H9 (cell line): ENCODE data around the gene SCOC. TPM values are rescaled to one million over a fixed set of nuclear protein-coding genes. Genes with fewer than 3 reads are reported as not detected.

Source experiments
- DNase-seq: peaks from one replicate; pipeline ENCODE4 v3.0.0-alpha.2; 2017
- H2AFZ ChIP-seq: one replicate; pipeline ENCODE4 v1.6.1; 2013; ENCODE audit warnings: mild to moderate bottlenecking, low read length, control low read depth, moderate library complexity
- H2AK5ac ChIP-seq: 2 replicates; pipeline ENCODE4 v1.6.1; 2013; ENCODE audit warnings: low read length, control low read depth, mixed read lengths; ENCODE audit not compliant: insufficient read length
- H2BK120ac ChIP-seq: one replicate; pipeline ENCODE4 v1.6.1; 2013; ENCODE audit warnings: low read depth, mild to moderate bottlenecking, low read length, control low read depth, inconsistent platforms; ENCODE audit not compliant: poor library complexity, severe bottlenecking
- H2BK12ac ChIP-seq: 2 replicates; pipeline ENCODE4 v1.6.1; 2013; ENCODE audit warnings: low read length, control low read depth, mixed read lengths, low read depth; ENCODE audit not compliant: insufficient read length
- H2BK15ac ChIP-seq: 2 replicates; pipeline ENCODE4 v1.6.1; 2013; ENCODE audit warnings: low read depth, low read length, control low read depth
- H2BK20ac ChIP-seq: one replicate; pipeline ENCODE4 v1.6.1; 2013; ENCODE audit warnings: low read depth, mild to moderate bottlenecking, low read length, control low read depth, inconsistent platforms; ENCODE audit not compliant: poor library complexity, severe bottlenecking
- H2BK5ac ChIP-seq: 2 replicates; pipeline ENCODE4 v1.6.1; 2013; ENCODE audit warnings: low read length, control low read depth, mixed read lengths; ENCODE audit not compliant: insufficient read length
- H3K14ac ChIP-seq: 2 replicates; pipeline ENCODE4 v1.6.1; 2013; ENCODE audit warnings: low read length, control low read depth; ENCODE audit not compliant: insufficient read depth
- H3K18ac ChIP-seq: 2 replicates; pipeline ENCODE4 v1.6.1; 2013; ENCODE audit warnings: low read depth, mild to moderate bottlenecking, mixed read lengths, low read length, control low read depth; ENCODE audit not compliant: insufficient read length
- H3K23ac ChIP-seq: 2 replicates; pipeline ENCODE4 v1.6.1; 2013; ENCODE audit warnings: low read length, control low read depth, mixed read lengths, low read depth; ENCODE audit not compliant: insufficient read length
- H3K23me2 ChIP-seq: 2 replicates; pipeline ENCODE4 v1.6.1; 2013; ENCODE audit warnings: low read depth, mild to moderate bottlenecking, mixed read lengths, low read length, control low read depth; ENCODE audit not compliant: insufficient read length, poor library complexity, severe bottlenecking
- H3K27ac ChIP-seq: 2 replicates; pipeline ENCODE4 v1.5.1; 2013; ENCODE audit warnings: low read length, control low read depth, mixed read lengths, low read depth; ENCODE audit not compliant: insufficient read length
- H3K27me3 ChIP-seq: 2 replicates; pipeline ENCODE4 v1.6.1; 2013; ENCODE audit warnings: low read length, control low read depth, inconsistent platforms; ENCODE audit not compliant: insufficient read depth
- H3K4ac ChIP-seq: 2 replicates; pipeline ENCODE4 v1.6.1; 2013; ENCODE audit warnings: low read depth, mild to moderate bottlenecking, control low read depth, inconsistent platforms, low read length, moderate library complexity
- H3K4me1 ChIP-seq: 2 replicates; pipeline ENCODE4 v1.6.1; 2013; ENCODE audit warnings: low read length, control low read depth, inconsistent platforms; ENCODE audit not compliant: insufficient read depth
- H3K4me2 ChIP-seq: 2 replicates; pipeline ENCODE4 v1.6.1; 2013; ENCODE audit warnings: low read length, control low read depth, mixed read lengths; ENCODE audit not compliant: insufficient read length, insufficient read depth
- H3K56ac ChIP-seq: 2 replicates; pipeline ENCODE4 v1.6.1; 2013; ENCODE audit warnings: low read depth, mild to moderate bottlenecking, mixed read lengths, low read length, control low read depth; ENCODE audit not compliant: insufficient read length
- H3K79me1 ChIP-seq: 2 replicates; pipeline ENCODE4 v1.6.1; 2013; ENCODE audit warnings: low read depth, mild to moderate bottlenecking, moderate library complexity, low read length, control low read depth, inconsistent platforms; ENCODE audit not compliant: insufficient read depth, poor library complexity, severe bottlenecking
- H3K79me2 ChIP-seq: 2 replicates; pipeline ENCODE4 v1.6.1; 2013; ENCODE audit warnings: low read length, control low read depth, inconsistent platforms; ENCODE audit not compliant: insufficient read depth
- H3K9ac ChIP-seq: 2 replicates; pipeline ENCODE4 v1.6.1; 2013; ENCODE audit warnings: low read length, control low read depth, mixed read lengths; ENCODE audit not compliant: insufficient read length; ENCODE audit errors: extremely low read depth
- H3K9me3 ChIP-seq: one replicate; pipeline ENCODE4 v1.6.1; 2013; ENCODE audit warnings: low read depth, low read length, inconsistent platforms; ENCODE audit not compliant: control insufficient read depth
- H3T11ph ChIP-seq: one replicate; pipeline ENCODE4 v1.6.1; 2013; ENCODE audit warnings: mild to moderate bottlenecking, low read length, control low read depth, inconsistent platforms
- H4K20me1 ChIP-seq: one replicate; pipeline ENCODE4 v1.6.1; 2013; ENCODE audit not compliant: control insufficient read depth, insufficient read length, insufficient read depth
- H4K5ac ChIP-seq: 2 replicates; pipeline ENCODE4 v1.6.1; 2013; ENCODE audit warnings: low read depth, mild to moderate bottlenecking, mixed read lengths, low read length, control low read depth; ENCODE audit not compliant: insufficient read length
- H4K8ac ChIP-seq: replicated peaks from 2 replicates; pipeline ENCODE4 v1.6.1; 2013; ENCODE audit warnings: low read length, control low read depth, mixed read lengths, low read depth; ENCODE audit not compliant: insufficient read length
- H4K91ac ChIP-seq: 2 replicates; pipeline ENCODE4 v1.6.1; 2013; ENCODE audit warnings: low read depth, mild to moderate bottlenecking, moderate library complexity, mixed read lengths, low read length, control low read depth; ENCODE audit not compliant: insufficient read length
- H3K27ac Mint-ChIP-seq, 3 experiments: 2 replicates in 2 of 3; 3 replicates in 1 of 3; pipeline ENCODE4 v1.8.0; 2020 to 2021; ENCODE audit warnings: mixed read lengths in 3 of 3, mild to moderate bottlenecking in 1 of 3, moderate library complexity in 1 of 3
- H3K27me3 Mint-ChIP-seq: 2 replicates; pipeline ENCODE4 v1.8.0; 2021; ENCODE audit warnings: low read depth, mild to moderate bottlenecking, moderate library complexity, mixed read lengths
- H3K36me3 Mint-ChIP-seq, 3 experiments: 2 replicates in 2 of 3; 3 replicates in 1 of 3; pipeline ENCODE4 v1.8.0; 2020 to 2021; ENCODE audit warnings: low read depth in 3 of 3, mixed read lengths in 3 of 3; ENCODE audit not compliant: insufficient read depth in 1 of 3
- H3K4me1 Mint-ChIP-seq, 2 experiments: 2 replicates each; pipeline ENCODE4 v1.8.0; 2020; ENCODE audit warnings: mixed read lengths in 2 of 2
- H3K4me3 Mint-ChIP-seq, 2 experiments: 2 replicates in 1 of 2; 3 replicates in 1 of 2; pipeline ENCODE4 v1.8.0; 2020 to 2021; ENCODE audit warnings: mild to moderate bottlenecking in 2 of 2, mixed read lengths in 2 of 2, moderate library complexity in 1 of 2
- H3K9me3 Mint-ChIP-seq, 2 experiments: 2 replicates in 1 of 2; 3 replicates in 1 of 2; pipeline ENCODE4 v1.8.0; 2020; ENCODE audit warnings: mild to moderate bottlenecking in 2 of 2, mixed read lengths in 2 of 2, moderate library complexity in 1 of 2
- total RNA-seq: library from RNA; stranded (reverse); gene quantifications from 2 replicates; pipeline ENCODE4 v1.2.1, GENCODE V29; 2021
- TF ChIP-seq, protein P1 (sequence below): fragments of 200-600 bp; sonication (generic); conservative IDR thresholded peaks from 3 replicates; pipeline ENCODE4 v1.8.0; 2021; ENCODE audit warnings: antibody characterized with exemption, mild to moderate bottlenecking

SCOC gene
- total RNA-seq, 1 experiment from 2014 or later: 29.4 TPM

DNA sequence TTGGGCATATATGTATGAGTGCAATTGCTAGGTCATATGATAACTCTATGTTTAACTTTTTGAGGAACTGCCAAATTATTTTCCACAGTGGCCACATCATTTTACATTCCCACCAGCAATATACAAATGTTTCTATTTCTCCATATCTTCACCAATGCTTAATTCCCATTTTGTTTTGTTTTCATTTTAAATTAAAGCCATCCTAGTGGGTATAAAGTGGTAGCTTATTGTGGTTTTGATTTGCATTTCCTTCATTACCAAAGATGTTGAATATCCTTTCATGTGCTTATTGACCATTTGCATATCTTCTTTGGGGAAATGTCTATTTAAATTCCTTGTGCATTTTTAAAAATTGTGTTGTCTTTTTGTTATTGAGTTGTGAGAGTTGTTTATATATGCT is 36.7 kb upstream of the SCOC start:
- no peak overlapping the region for H2BK20ac ChIP-seq
- no peaks in the 10 kb centered on the region; a peak in 1 of 4 replicates for H3K4me1 Mint-ChIP-seq
- TF ChIP-seq, protein P1, sequence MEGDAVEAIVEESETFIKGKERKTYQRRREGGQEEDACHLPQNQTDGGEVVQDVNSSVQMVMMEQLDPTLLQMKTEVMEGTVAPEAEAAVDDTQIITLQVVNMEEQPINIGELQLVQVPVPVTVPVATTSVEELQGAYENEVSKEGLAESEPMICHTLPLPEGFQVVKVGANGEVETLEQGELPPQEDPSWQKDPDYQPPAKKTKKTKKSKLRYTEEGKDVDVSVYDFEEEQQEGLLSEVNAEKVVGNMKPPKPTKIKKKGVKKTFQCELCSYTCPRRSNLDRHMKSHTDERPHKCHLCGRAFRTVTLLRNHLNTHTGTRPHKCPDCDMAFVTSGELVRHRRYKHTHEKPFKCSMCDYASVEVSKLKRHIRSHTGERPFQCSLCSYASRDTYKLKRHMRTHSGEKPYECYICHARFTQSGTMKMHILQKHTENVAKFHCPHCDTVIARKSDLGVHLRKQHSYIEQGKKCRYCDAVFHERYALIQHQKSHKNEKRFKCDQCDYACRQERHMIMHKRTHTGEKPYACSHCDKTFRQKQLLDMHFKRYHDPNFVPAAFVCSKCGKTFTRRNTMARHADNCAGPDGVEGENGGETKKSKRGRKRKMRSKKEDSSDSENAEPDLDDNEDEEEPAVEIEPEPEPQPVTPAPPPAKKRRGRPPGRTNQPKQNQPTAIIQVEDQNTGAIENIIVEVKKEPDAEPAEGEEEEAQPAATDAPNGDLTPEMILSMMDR: no peak
- H2BK5ac ChIP-seq: no peak overlapping the region
- no peaks in the 10 kb centered on the region for H3K79me1 ChIP-seq
- H2BK15ac ChIP-seq: no peak overlapping the region
- H2BK120ac ChIP-seq: no peak overlapping the region
- H3K56ac ChIP-seq: no peak overlapping the region
- H3K4me3 Mint-ChIP-seq: no peak overlapping the region
- H3K4ac ChIP-seq: no peak overlapping the region
- no peak overlapping the region for H2AK5ac ChIP-seq
- H4K5ac ChIP-seq: no peak overlapping the region
- H3K27me3 Mint-ChIP-seq: peaks cover 4% of the 10 kb centered on the region
- no peak overlapping the region for H3K27ac ChIP-seq
- no peaks in the 10 kb centered on the region for H3K27me3 ChIP-seq
- H3K14ac ChIP-seq: no peak overlapping the region
- no peak overlapping the region for H3T11ph ChIP-seq
- H4K8ac ChIP-seq: no peak overlapping the region
- H3K9me3 ChIP-seq: no peaks in the 10 kb centered on the region
- H3K23ac ChIP-seq: no peak overlapping the region
- no peaks in the 10 kb centered on the region for H3K23me2 ChIP-seq
- H3K27ac Mint-ChIP-seq: no peak overlapping the region
- no peaks in the 10 kb centered on the region; a peak in 2 of 5 replicates for H3K9me3 Mint-ChIP-seq
- H4K91ac ChIP-seq: no peak overlapping the region
- no peak for DNase-seq
- no peak overlapping the region for H3K18ac ChIP-seq
- no peaks in the 10 kb centered on the region for H3K79me2 ChIP-seq
- no peak overlapping the region for H3K4me2 ChIP-seq
- H2BK12ac ChIP-seq: no peak overlapping the region
- H4K20me1 ChIP-seq: no peaks in the 10 kb centered on the region
- no peak overlapping the region for H3K9ac ChIP-seq
- H3K4me1 ChIP-seq: no peaks in the 10 kb centered on the region
- H2AFZ ChIP-seq: no peak overlapping the region
- no peaks in the 10 kb centered on the region; a peak in 1 of 7 replicates for H3K36me3 Mint-ChIP-seq
